GM18520 (cell line): ENCODE results near the gene INPPL1.

Experiments
- ATAC-seq: cut with Tn5 transposase; IDR thresholded peaks from one replicate; pipeline ENCODE4 v1.9.1; 2021; ENCODE audit not compliant: unreplicated experiment

INPPL1 gene

GRCh38 chr11:72231396-72232259, 7.1 kb downstream of the INPPL1 start:
- ATAC-seq: no peak

- ATAC-seq: no peak
Measured at GRCh38 chr11:72232260-72233055, 7.9 kb downstream of the INPPL1 start.

GRCh38 chr11:72233056-72233772, 8.6 kb downstream of the INPPL1 start:
- ATAC-seq: no peak

GRCh38 chr11:72233773-72234513, 9.4 kb downstream of the INPPL1 start:
- ATAC-seq: no peak

GRCh38 chr11:72234514-72234830, 9.9 kb downstream of the INPPL1 start:
- no peak for ATAC-seq

GRCh38 chr11:72234920-72235319, 10.4 kb downstream of the INPPL1 start:
- no peak for ATAC-seq

- ATAC-seq: no peak
Measured at GRCh38 chr11:72235351-72236057, 10.9 kb downstream of the INPPL1 start.

GRCh38 chr11:72236083-72236697, 11.6 kb downstream of the INPPL1 start:
- ATAC-seq: no peak

- ATAC-seq: no peak
Measured at GRCh38 chr11:72236774-72237111, 12.2 kb downstream of the INPPL1 start.

GRCh38 chr11:72237112-72237931, 12.8 kb downstream of the INPPL1 start:
- no peak for ATAC-seq

- no peak for ATAC-seq
Measured at GRCh38 chr11:72238040-72238450, 13.5 kb downstream of the INPPL1 start.

- no peak for ATAC-seq
Measured at GRCh38 chr11:72238492-72239312, 14.1 kb downstream of the INPPL1 start.

GRCh38 chr11:72239313-72239848, 14.8 kb downstream of the INPPL1 start:
- ATAC-seq: no peak

GRCh38 chr11:72239849-72240460, 15.4 kb downstream of the INPPL1 start:
- ATAC-seq: no peak

GRCh38 chr11:72240461-72241290, 16.1 kb downstream of the INPPL1 start:
- ATAC-seq: no peak

GRCh38 chr11:72241291-72241781, 16.8 kb downstream of the INPPL1 start:
- ATAC-seq: no peak
